GM21786 (cell line): Measurements from ENCODE around the gene PDCD6IP.
"Not testable (repeated sequence)": the region's sequence is repeated elsewhere in the genome, so short reads cannot be mapped to it uniquely, and the experiment has no call there.

Experiments used
- ATAC-seq: cut with Tn5 transposase; IDR thresholded peaks from one replicate; pipeline ENCODE4 v1.9.1; 2021; ENCODE audit not compliant: unreplicated experiment

PDCD6IP gene

DNA sequence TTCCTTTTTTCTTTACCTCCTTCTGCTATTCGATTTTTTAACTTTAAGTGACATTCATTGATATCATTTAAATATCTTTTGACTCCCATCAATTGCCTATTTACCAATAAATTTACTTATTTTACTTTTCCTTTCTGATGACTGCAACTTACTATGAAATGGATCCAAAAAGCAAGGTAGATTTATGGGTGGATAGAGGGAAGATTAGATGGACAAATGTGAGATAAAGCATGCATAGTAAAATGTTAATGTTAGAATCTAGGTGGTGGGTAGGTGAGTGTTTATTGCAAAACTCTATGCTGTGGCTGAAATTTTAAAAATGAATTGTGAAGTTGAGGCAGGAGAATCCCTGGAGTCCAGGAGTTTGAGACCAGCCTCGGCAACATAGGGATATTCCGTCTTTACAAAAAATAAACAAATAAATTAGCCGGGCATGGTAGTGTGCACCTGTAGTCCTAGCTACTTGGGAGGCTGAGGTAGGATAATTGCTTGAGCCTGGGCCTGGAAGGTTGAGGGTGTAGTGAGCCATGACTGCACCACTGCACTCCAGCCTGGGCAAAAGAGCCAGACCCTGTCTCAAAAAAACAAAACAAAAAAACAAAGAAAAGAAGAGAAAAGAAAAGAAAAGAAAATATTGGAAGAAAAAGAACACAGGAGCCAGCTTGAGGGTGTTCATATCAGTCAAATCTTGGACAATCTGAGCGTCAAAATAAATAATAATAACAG, 6.1 kb upstream of the PDCD6IP start:
- ATAC-seq = no peak

DNA sequence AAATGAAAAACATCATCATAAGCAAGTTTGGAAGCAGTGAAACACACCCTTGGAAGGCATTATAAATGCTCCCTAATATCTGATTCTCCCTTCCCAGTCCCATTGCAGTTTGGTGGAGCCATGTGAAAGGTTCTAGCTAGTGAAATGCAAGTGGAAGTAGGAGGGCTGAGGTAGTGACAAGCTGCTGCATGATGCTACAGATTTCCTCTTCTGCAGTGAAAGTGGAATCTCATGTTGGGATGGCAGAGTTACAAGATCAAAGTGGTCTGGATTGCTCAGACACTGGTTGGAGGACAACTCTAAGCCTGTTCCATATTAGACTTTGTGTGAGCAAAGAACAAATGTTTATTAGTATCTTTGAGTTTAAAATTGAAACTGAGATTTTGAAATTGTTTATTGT, 3.3 kb upstream of the PDCD6IP start:
- no peak for ATAC-seq

DNA sequence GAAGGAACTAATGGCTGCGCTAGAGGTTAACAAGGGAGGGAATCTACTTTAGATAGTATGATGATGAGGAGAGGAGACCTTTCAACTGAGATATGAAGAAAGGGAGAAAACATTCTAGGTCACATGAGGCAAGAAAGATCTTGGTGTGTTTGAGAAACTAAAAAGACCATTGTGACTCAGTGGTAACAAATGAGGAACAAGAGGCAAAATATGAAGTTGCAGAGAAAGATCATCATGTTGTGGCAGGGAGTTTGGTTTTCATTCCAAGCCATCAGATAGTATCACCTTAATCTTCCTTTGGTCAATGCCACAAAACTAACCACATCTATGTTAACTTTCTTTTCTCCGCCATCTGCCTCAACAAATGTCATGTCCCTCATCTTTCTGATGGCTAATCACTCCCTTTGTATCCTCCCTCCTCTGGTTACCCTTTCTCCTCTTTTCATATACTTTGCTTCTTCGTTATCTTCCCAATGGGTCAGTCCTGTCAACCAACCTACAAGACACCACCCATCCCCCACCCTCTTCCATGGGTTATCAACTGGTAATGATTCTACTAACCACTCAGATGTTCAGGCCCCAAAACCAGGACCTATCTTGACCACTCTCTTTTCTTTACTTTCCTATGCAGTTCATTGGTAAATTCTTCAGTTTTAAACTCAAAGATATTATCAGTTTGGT, 2.4 kb upstream of the PDCD6IP start:
- ATAC-seq = no peak

DNA sequence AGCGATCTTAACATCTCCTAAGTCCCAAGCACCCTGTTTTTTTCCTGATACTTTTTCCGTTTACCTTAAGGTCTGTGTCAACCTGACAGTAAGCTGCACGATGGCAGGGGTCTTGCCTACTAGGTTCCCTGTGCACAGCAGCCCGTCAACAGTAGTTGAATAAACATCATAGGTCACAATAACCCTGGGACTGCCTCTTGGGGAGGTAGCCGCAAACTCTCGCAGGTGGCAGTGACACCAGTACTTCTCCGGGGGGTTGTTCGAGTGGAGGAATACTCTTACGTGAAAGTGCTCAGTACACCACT, 365 bp upstream of the PDCD6IP start:
- peak; percentile 36 for ATAC-seq

DNA sequence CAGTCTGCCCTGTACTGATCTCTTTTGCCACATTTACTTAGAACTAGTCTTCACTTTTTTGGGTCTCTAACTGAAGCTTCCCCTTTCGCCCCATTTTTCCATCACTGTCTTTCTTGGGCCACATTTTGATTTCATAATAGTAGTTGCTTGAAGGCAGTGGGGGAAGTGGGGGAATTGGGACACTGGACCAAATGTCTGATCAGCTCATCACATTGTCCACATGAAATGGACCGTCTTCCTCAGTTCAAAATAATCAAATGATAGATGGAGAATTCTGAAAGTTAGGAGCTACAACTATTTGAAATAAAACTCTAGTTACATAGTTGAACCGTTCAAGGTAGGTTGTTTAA, 747 bp downstream of the PDCD6IP start:
- no peak for ATAC-seq

DNA sequence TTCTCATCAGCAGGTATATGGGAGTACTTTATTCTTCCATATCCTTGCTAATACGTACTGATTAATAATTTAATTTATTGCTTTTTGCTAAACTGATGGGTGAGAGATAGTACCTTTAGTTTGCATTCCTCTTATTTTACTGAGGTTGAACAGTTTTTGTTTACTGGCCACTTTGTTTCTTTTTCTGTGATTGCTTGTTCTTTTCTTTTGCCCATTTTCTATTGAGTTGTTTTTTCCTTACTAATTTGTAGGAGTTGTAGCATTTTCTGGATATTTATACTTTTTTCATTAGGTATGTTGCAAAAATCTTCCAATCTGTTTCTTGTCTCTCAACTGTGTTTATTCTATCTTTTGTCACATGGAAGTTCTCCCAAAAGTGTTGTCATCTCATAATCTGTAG, 4.8 kb downstream of the PDCD6IP start:
- no peak for ATAC-seq

DNA sequence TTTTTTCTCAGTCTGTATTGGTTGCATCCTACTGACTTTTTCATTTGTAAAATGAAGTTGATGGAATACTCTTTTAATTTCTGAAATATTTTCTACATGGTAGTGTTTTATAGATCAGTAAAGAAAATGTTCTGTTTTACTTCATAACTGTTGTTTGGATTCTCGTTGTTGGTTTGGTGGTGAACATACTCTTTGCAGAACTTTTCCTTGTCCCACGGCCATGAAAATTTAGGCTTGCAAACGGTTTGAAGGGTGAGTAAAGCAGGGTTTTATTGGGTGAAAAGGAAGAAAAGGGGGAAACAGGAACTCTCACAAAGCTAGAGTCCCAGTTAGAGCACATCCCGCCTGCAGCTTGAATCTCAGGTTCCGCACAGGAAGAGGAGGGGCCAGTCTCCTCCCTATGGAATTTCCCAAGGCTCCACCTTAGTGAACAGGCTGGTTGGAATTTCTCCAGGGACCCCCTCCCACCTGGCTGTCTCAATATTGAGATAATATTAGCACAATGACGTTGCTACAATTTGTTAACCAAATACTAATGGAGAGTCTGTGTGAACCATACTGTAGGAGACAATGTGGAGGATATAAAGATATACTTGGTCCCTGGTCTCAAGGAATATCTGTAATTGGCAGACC, 5.6 kb downstream of the PDCD6IP start:
- no peak for ATAC-seq

DNA sequence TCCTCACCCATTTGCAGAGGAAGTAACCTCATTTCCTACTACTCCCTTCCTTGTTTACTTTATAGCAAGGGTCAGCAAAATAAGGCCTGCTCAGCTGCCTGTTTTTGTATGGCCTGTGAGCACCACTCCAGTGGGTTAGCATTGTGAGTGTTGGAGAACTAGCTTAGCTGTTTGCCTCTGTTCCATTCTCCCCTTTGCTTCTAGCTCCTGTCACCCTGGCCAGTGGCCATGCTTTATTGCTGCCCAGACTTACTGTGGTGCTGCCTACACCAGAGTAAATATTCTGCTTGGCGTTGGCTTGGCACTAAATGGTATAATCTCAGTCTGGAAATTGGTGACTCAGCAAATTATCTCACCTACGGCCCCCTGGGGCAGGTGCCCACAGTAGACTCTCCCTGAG, 8.8 kb downstream of the PDCD6IP start:
- no peak for ATAC-seq

DNA sequence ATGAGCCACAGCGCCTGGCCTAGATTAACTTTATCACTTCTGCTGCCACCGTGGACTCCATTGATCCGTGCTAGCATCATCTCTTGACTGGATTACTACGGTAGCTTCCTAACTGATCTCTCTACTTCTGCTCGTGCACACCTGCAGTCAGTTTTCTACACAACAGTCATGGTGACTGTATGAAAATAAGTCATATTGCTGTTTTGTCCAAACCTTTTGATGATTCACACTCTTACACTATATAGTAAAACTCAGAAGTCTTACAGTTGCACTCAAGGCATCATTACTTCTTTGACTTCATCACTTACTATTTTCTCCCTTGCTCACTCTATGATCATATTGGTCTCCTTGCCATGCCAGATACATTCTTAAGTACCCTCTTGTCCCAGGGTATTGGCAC, 10.1 kb downstream of the PDCD6IP start:
- no peak for ATAC-seq

DNA sequence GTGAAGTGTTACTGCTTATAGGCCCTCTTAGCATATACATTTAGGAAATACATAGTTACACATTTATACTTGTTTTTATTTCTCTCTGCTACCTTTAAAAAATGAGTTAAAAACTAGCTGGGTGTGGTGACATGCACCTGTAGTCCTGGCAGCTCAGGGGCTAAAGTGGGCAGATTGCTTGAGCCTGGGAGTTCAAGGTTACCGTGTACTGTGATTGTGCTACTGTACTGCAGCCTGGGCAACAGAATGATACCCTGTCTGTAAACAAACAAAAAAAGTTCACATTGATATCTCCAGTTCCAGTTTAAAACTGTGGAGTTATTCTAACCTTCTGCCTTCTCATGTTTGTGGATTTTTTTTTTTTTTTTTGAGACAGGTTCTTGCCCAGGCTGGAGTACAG, 12.1 kb downstream of the PDCD6IP start:
- no peak for ATAC-seq

DNA sequence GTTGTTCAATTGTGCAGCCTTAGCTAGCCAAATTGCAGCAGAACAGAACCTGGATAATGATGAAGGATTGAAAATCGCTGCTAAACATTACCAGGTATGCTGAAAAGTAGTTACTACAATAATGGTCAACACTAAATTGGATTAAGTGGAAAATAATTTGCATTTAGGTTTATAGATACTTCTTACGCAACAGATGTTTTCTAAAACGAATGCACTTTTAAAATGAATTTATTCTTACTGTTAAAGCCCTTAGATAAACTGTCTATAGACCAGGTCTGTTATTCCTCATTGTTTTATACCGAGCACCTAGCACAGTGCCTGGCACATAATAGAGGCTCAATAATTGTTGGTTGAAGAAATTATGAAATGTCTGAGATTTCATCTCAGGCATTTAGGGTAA, 23.6 kb downstream of the PDCD6IP start:
- no peak for ATAC-seq

DNA sequence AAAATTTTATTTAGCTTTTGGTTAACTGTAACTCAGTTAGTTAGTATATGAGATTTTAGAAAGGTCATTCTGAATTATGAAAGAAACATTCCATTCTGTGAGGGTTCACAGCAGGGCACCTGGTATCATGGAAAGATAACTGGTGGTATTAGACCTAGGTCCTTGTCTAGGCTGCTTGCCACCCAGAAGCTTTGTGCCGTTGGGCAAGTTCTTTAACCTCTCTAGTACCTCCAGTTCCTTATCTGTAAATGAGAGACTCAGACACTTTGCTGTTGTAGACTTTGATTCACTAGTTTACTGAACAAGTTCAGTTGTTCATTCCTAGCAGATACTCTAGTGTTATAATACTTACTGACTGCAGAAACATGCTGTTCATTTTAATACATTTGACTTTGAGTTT, 25.4 kb downstream of the PDCD6IP start:
- ATAC-seq = no peak

DNA sequence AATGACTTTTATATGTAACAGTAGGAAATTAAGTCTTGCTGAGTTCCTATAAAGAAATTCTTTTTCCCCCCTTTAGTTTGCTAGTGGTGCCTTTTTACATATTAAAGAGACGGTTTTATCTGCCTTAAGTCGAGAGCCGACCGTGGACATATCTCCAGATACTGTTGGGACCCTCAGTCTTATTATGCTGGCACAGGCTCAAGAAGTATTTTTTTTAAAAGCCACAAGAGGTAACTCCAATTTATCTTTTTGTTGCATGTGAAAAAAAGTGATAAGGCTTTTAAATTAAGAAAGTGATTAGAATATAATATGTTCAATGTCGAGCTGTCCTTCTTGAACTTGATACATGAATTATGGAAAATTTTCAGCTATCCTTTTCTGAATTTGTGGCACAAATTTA, 26.7 kb downstream of the PDCD6IP start:
- ATAC-seq = no peak

DNA sequence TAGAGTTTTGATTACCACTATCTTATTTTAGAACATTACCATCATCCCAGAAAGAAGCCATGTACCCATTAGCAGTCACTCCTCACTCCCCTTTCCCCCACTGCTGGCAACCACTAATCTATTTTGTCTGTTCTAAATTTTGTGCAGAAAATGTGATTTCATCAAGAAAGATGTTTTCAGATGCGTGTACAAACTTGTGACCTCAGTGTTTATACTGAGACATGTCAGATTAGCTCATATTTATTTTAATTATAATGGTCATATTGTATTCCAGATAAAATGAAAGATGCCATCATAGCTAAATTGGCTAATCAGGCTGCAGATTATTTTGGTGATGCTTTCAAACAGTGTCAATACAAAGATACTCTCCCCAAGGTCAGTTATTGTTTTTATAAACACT, 27.8 kb downstream of the PDCD6IP start:
- no peak for ATAC-seq

DNA sequence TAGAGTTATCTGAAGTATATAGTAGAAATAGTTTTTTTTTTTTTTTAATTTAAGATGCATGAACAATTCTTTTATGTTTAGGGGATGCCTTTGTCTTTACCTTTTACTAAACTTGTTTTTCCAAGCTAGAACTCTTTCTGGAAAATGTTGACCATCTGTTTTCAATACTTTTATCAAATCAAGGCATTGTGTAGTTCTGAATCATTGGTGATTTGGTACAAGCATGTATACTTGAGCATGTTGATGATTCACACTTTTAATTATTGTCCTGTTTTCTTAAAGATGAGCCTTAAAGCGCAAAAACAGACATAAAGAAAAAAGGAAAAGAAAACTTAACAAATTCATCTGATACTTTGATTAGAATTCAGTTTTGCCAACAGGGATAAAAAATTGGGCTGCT, 28.3 kb downstream of the PDCD6IP start:
- ATAC-seq = no peak

DNA sequence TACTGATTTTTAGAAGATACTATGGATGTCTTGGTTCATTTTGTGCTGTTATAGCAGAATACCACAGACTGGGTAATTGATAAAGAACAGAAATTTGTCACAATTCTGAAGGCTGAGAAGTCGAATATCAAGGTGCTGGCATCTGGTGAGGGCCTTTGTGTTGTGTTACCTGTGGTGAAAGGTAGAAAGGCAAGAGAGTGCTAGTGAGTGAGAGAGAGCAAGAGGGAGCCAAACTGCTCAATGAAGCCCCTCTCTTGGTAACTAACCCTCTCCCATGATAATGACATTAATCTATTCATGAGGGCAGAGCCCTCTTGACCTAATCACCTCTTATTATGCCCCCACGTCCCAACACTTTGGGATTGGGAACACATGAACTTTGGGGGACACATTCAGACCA, 31.3 kb downstream of the PDCD6IP start:
- ATAC-seq = no peak

DNA sequence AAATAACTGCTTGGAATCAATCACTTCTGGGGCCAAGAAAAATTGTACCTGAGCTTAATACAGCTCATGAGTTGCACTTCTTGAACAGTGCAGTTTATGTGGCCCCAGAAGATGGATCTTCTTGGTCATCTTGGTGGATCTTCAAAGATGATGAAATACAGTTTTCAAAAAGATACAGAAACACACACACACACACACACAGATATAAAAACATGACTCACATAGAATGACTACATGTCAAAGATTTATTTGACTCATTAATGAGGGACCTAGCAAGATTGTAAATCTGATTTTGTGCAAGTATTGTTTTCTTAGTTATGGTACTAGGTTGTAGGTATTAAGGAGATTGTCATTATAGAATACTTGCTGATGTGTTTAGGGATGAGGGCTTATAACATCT, 32.6 kb downstream of the PDCD6IP start:
- ATAC-seq = no peak

DNA sequence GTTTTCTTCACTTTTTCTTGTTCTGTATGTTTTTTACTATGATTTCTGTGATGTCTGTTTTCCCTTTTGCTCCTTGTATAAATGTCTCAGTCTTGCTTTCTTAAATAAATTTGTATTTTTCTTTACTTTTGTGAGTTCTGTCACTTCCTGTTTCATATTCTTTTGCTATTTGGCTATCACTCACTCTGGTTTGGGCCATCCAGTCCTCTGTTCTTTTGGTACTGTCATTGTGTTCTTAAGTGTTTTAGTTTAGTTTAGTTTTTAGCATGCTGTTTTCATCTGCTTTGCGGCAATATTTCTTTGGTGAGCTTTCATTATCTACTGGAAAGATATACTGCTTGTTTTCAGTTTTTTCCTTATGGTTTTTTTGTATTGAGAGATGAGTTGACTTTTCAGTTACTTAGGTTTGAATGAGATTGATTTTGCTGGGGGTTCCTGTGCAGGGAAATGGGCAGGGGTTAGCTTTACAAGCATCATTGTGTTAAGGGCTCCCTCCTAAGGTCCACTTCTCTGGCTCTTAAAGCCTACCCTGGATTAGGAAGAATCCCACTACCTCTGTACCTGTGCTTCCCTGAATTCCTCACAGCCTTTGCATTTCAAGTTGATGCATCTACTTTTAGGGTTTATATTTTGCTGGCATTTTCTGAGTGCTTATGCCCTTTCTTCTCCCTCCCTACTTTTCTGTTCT, 35.1 kb downstream of the PDCD6IP start:
- ATAC-seq = peak; percentile 37

DNA sequence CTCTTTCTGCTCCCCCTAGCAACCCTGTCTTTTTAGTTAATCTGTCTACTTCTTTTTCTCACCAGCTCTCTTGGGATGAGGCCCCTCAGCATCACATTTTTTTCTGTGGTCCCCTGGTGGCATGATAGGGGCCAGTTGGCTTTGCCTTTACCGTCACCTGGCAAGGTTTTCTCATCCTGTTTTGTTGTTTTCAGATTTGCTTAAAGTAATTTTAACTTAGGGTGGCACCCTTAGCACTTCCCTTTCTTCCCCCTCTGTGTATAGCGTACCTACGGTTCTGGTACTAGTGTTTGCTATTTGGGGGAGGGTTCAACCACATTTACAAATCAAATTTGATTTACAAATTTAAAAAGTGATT, 35.6 kb downstream of the PDCD6IP start:
- ATAC-seq = peak; percentile 60

DNA sequence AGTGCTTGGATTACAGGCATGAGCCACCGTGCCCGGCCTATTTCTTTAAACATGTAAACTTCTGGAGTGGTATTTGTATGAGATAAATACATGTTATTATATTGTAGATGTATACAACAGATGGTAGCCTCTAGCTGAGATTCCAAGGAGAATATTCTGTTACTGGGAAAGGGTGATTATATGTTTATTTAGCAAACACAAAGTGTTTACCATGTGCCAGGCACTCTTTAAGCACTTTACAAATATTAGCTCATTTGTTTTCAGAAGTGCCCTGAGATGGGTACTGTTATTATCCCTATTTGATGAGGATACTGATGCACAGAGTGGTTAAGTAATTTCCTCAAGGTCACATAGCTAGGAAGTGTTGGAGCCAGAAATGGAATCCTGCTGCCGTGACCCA, 38.8 kb downstream of the PDCD6IP start:
- ATAC-seq = not testable (repeated sequence)

DNA sequence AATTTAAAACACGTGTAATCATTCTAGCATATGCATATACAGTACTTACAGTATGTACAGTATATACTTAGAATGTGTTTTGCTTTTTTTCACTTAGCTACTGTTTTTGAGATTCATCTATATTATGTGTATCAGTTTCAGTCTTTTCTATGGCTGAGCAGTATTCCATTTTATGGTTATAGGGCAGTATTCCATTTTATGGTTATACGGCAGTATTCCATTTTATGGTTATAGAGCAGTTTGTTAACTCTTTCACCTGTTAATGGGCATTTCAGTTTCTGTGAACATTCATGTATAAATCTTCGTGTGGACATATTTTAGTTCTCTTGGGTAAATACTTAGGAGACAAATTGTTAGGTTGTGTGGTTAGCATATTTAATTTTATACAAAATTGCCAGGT, 40.9 kb downstream of the PDCD6IP start:
- ATAC-seq = no peak

DNA sequence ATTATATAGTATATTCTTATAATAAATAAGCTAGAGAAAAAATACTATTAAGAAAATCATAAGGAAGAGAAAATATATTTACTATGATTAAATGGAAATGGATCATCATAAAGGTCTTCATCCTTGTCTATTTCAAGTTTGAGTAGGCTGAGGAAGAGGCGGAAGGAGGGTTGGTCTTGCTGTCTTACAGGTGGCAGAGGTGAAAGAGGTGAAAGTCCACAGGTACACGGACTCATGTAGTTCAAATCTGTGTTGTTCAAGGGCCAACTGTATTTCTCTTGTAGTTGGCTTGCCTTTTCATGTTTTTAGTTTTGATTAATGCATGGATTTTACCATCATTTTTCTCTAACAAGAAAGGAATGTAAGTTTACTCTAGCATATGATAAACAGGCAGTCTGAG, 41.7 kb downstream of the PDCD6IP start:
- no peak for ATAC-seq
